ENCODE measurements around the gene CCDC172. TPM values are rescaled to one million over a fixed set of nuclear protein-coding genes. Genes with fewer than 3 reads are reported as not detected.
A peak's percentile ranks its signal among the peaks of the same experiment; 100 is the strongest.

The CCDC172 gene
- polyA plus RNA-seq, 3 donors = not detected

DNA sequence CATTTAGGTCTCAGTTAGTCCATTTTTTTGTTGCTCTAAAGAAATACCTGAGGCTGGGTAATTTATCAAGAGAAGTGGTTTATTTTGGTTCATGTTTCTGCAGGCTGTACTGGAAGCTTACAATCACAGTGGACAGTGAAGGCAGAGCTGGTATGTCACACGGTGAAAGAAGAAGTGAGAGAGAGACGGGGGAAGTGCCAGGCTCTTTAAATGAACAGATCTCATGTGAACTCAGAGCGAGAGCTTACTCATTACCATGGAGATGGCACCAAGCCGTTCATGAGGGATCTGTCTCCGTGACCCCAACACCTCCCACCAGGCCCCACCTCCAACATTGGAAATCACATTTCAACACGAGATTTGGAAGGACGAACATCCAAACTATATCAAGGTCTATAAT is 84.5 kb downstream of the CCDC172 start:
- H3K36me3 Mint-ChIP-seq = no peaks in the 10 kb centered on the region

DNA sequence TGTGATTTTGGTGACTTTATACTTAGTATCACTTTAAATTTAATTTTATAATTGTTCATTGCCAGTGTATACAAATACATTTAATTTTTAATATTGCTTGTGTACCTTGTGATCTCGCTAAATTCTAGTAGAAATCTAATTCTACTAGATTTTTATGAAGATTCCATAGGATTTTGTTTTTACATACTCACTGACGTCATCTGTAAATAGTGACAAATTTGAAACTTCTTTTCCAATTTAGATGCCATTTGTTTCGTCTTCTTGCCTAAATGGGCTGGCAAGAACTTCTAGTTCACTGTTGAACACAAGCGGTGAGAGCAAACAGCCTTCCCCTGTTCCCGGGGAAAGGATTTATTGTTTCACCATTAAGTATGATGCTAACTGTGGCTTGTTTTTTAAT is 86.1 kb downstream of the CCDC172 start:
- Histone ChIP-seq H3K4me2 (replicated peaks; ENCODE audit: extremely low read depth, low read length, poor library complexity, severe bottlenecking) (no peak overlapping the region), H3K36me3 (replicated peaks in 1 of 2; ENCODE audit: control insufficient read depth in 1 of 2, insufficient read depth in 2 of 2, low read length in 2 of 2) (no peaks in the 10 kb centered on the region), H2AFZ (ENCODE audit: insufficient read depth, low read depth, low read length, poor library complexity, severe bottlenecking) (no peak overlapping the region), H3K9me3 (replicated peaks in 1 of 2; ENCODE audit: control insufficient read depth in 1 of 2, insufficient read depth in 1 of 2, low read length in 2 of 2) (no peaks in the 10 kb centered on the region), H3K27me3 (ENCODE audit: control insufficient read depth in 2 of 2, insufficient read depth in 2 of 2, low read length in 2 of 2) (peaks cover 0 to 2% of the 10 kb centered on the region in 2 donors), H3K4me3 (replicated peaks in 1 of 3; ENCODE audit: low read depth in 2 of 3, low read length in 3 of 3) (no peak overlapping the region), H3K9ac (ENCODE audit: insufficient read depth, low read length, poor library complexity, severe bottlenecking) (no peak overlapping the region), H3K79me2 (ENCODE audit: insufficient read depth, low read length) (no peaks in the 10 kb centered on the region), H3K27ac (ENCODE audit: low read depth in 1 of 2, low read length in 2 of 2) (no peak overlapping the region), H3K4me1 (ENCODE audit: control insufficient read depth in 1 of 2, insufficient read depth in 2 of 2, low read length in 2 of 2) (no peaks in the 10 kb centered on the region), H4K20me1 (ENCODE audit: insufficient read depth, low read length) (no peaks in the 10 kb centered on the region)
- Mint-ChIP-seq H3K4me1 (peaks cover 3% of the 10 kb centered on the region), H3K4me3 (no peak overlapping the region), H3K27me3 (ENCODE audit: low read depth in 3 of 3) (peaks cover 2 to 6% (median 3%) of the 10 kb centered on the region in 3 donors), H3K9me3 (peaks cover 0 to 7% (median 1%) of the 10 kb centered on the region in 7 donors), H3K36me3 (no peaks in the 10 kb centered on the region), H3K27ac (no peak overlapping the region)
- no CpG with 5 or more reads among the region's 5 CpGs for WGBS (ENCODE audit: insufficient coverage)
- TF ChIP-seq, protein P1, sequence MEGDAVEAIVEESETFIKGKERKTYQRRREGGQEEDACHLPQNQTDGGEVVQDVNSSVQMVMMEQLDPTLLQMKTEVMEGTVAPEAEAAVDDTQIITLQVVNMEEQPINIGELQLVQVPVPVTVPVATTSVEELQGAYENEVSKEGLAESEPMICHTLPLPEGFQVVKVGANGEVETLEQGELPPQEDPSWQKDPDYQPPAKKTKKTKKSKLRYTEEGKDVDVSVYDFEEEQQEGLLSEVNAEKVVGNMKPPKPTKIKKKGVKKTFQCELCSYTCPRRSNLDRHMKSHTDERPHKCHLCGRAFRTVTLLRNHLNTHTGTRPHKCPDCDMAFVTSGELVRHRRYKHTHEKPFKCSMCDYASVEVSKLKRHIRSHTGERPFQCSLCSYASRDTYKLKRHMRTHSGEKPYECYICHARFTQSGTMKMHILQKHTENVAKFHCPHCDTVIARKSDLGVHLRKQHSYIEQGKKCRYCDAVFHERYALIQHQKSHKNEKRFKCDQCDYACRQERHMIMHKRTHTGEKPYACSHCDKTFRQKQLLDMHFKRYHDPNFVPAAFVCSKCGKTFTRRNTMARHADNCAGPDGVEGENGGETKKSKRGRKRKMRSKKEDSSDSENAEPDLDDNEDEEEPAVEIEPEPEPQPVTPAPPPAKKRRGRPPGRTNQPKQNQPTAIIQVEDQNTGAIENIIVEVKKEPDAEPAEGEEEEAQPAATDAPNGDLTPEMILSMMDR (IDR thresholded peaks at IDR 0.05) = no peak
- DNase-seq = no peak
- intact Hi-C loops (cut with micrococcal nuclease) = no loop called here

More for the DNA sequence above, 84.5 kb downstream of the CCDC172 start:
- intact Hi-C loops (cut with micrococcal nuclease) = no loop called here
- no peaks in the 10 kb centered on the region for H3K36me3 ChIP-seq (replicated peaks in 1 of 2; ENCODE audit: control insufficient read depth in 1 of 2, insufficient read depth in 2 of 2, low read length in 2 of 2)
- peaks cover 0 to 7% (median 1%) of the 10 kb centered on the region in 7 donors for H3K9me3 Mint-ChIP-seq
- H3K9ac ChIP-seq (ENCODE audit: insufficient read depth, low read length, poor library complexity, severe bottlenecking) = no peak overlapping the region
- H3K27ac ChIP-seq (ENCODE audit: low read depth in 1 of 2, low read length in 2 of 2) = no peak overlapping the region
- H2AFZ ChIP-seq (ENCODE audit: insufficient read depth, low read depth, low read length, poor library complexity, severe bottlenecking) = no peak overlapping the region
- no peaks in the 10 kb centered on the region for H3K9me3 ChIP-seq (replicated peaks in 1 of 2; ENCODE audit: control insufficient read depth in 1 of 2, insufficient read depth in 1 of 2, low read length in 2 of 2)
- no peak overlapping the region for H3K4me2 ChIP-seq (replicated peaks; ENCODE audit: extremely low read depth, low read length, poor library complexity, severe bottlenecking)
- no peaks in the 10 kb centered on the region for H4K20me1 ChIP-seq (ENCODE audit: insufficient read depth, low read length)
- no peaks in the 10 kb centered on the region for H3K27me3 ChIP-seq (ENCODE audit: control insufficient read depth in 2 of 2, insufficient read depth in 2 of 2, low read length in 2 of 2)
- H3K79me2 ChIP-seq (ENCODE audit: insufficient read depth, low read length) = no peaks in the 10 kb centered on the region
- peak in 1 of 3 donors; percentile 12 for DNase-seq
- H3K4me1 Mint-ChIP-seq = peaks cover 3% of the 10 kb centered on the region
- H3K27me3 Mint-ChIP-seq (ENCODE audit: low read depth in 3 of 3) = peaks cover 2 to 6% (median 3%) of the 10 kb centered on the region in 3 donors
- no peak overlapping the region for H3K27ac Mint-ChIP-seq
- H3K4me3 Mint-ChIP-seq = no peak overlapping the region
- H3K4me3 ChIP-seq (replicated peaks in 1 of 3; ENCODE audit: low read depth in 2 of 3, low read length in 3 of 3) = no peak overlapping the region
- TF ChIP-seq, protein P1 (IDR thresholded peaks at IDR 0.05) = no peak
- no peaks in the 10 kb centered on the region for H3K4me1 ChIP-seq (ENCODE audit: control insufficient read depth in 1 of 2, insufficient read depth in 2 of 2, low read length in 2 of 2)
- no CpG with 5 or more reads among the region's 7 CpGs for WGBS (ENCODE audit: insufficient coverage)

Measured in CD14-positive monocyte (primary cell).